A673 (cell line): ENCODE measurements around the gene NAT16. TPM values are rescaled to one million over a fixed set of nuclear protein-coding genes. Genes with fewer than 3 reads are reported as not detected.

Experiments used
- BruUV-seq: library from RNA; stranded (reverse); fragments of 400-500 nt; replicated peaks from 2 replicates; lab custom pipeline; 2021; lab: Mats Ljungman, UMichigan
- CTCF ChIA-PET: fragments of 300-600 bp; sonication (Branson Sonifier 250); formaldehyde crosslinking; loops from one replicate; lab custom pipeline; 2022; ENCODE audit warnings: antibody characterized with exemption; lab: Charles Lee
- POLR2A ChIA-PET: fragments of 300-600 bp; sonication (Branson Sonifier 250); formaldehyde crosslinking; loops from one replicate; lab custom pipeline; 2022; ENCODE audit warnings: antibody characterized with exemption; ENCODE audit not compliant: low non-redundant PET; lab: Charles Lee
- DNase-seq: peaks from one replicate; pipeline ENCODE4 v3.0.0-alpha.2; 2015; ENCODE audit warnings: low spot score
- H3K27ac ChIP-seq: fragments of 200-600 bp; sonication (generic); 2 replicates; pipeline ENCODE4 v1.5.1; 2016; ENCODE audit warnings: mixed run types, low read depth, mild to moderate bottlenecking, mixed read lengths, antibody characterized with exemption, low read length; ENCODE audit not compliant: poor library complexity, severe bottlenecking
- H3K27me3 ChIP-seq: fragments of 200-600 bp; sonication (generic); replicated peaks from 2 replicates; pipeline ENCODE4 v1.6.1; 2017; ENCODE audit warnings: mixed run types, low read depth, mild to moderate bottlenecking, mixed read lengths, antibody characterized with exemption, low read length; ENCODE audit not compliant: insufficient read depth, poor library complexity
- H3K36me3 ChIP-seq: fragments of 200-600 bp; sonication (generic); 2 replicates; pipeline ENCODE4 v1.6.1; 2016; ENCODE audit warnings: mixed run types, mild to moderate bottlenecking, mixed read lengths, antibody characterized with exemption, low read length; ENCODE audit not compliant: insufficient read depth, poor library complexity, severe bottlenecking
- H3K4me1 ChIP-seq: fragments of 200-600 bp; sonication (generic); 2 replicates; pipeline ENCODE4 v1.6.1; 2017; ENCODE audit warnings: mixed run types, mild to moderate bottlenecking, mixed read lengths, antibody characterized with exemption, low read length; ENCODE audit not compliant: insufficient read depth, poor library complexity, severe bottlenecking
- H3K4me3 ChIP-seq: fragments of 200-600 bp; sonication (generic); 2 replicates; pipeline ENCODE4 v1.5.1; 2016; ENCODE audit warnings: low read depth, mixed run types, mild to moderate bottlenecking, mixed read lengths, low read length; ENCODE audit not compliant: poor library complexity, severe bottlenecking
- H3K9me3 ChIP-seq: fragments of 200-600 bp; sonication (generic); 2 replicates; pipeline ENCODE4 v1.6.1; 2016; ENCODE audit warnings: mixed run types, low read depth, mild to moderate bottlenecking, mixed read lengths, antibody characterized with exemption, low read length; ENCODE audit not compliant: poor library complexity, severe bottlenecking
- CTCF ChIP-seq: fragments of 300-800, 200-600 bp; sonication (generic); conservative IDR thresholded peaks from 2 replicates; pipeline ENCODE4 v1.5.1; 2017; ENCODE audit warnings: low read depth, mild to moderate bottlenecking, antibody characterized with exemption, low read length, moderate library complexity, mixed read lengths
- EZH2 ChIP-seq: fragments of 200-600 bp; sonication (generic); IDR thresholded peaks from 2 replicates; pipeline ENCODE4 v1.6.1; 2017; ENCODE audit warnings: borderline replicate concordance, low read depth, mild to moderate bottlenecking, mixed read lengths, antibody characterized with exemption, low read length; ENCODE audit not compliant: poor library complexity, severe bottlenecking
- intact Hi-C: fragments of 100-400 bp; cut with micrococcal nuclease; formaldehyde crosslinking; loops from one replicate; pipeline ENCODE4 v1.10.0; 2022; ENCODE audit not compliant: unreplicated experiment
- total RNA-seq: library from RNA; stranded (reverse); gene quantifications from 2 replicates; pipeline ENCODE4 v1.2.3, GENCODE V29; 2021

NAT16 gene
- total RNA-seq, 1 experiment from 2014 or later: not detected

DNA sequence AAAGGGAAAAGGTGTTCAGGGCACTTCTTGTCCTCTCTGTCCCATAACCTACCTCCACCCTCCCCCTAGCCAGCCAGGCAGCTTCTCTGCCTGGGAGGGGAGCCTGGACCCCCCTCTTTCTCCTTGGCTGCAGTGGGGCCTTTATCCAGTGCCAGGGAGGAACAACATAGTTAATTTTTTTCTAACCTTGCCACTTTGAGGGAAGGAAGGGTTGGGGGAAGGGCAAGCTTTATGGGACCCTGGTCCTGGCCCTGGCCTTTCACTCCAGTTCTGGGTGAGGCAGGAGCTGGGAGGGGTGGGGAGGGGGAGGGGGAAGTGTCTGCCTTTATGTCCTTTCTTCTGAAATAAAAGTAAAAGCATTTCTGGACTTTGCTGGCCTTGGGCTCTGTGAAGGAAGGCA, 19.2 kb downstream of the NAT16 start:
- intact Hi-C loops: no loop called here
- Histone ChIP-seq H3K27me3 (peaks cover 8% of the 10 kb centered on the region), H3K4me1 (peaks cover 38% of the 10 kb centered on the region), H3K4me3 (no peak overlapping the region), H3K36me3 (peaks cover 4% of the 10 kb centered on the region), H3K9me3 (no peaks in the 10 kb centered on the region), H3K27ac (no peak overlapping the region)
- no peak for DNase-seq
- TF ChIP-seq CTCF: no peak
- TF ChIP-seq EZH2: no peak
- ChIA-PET CTCF (interaction anchor here (0.5 kb wide), 1 partner anchor 24 kb away, joined by 3 read pairs; no protein-coding TSS in a partner anchor), POLR2A (no interaction called here)
- no TSS peak for BruUV-seq

DNA sequence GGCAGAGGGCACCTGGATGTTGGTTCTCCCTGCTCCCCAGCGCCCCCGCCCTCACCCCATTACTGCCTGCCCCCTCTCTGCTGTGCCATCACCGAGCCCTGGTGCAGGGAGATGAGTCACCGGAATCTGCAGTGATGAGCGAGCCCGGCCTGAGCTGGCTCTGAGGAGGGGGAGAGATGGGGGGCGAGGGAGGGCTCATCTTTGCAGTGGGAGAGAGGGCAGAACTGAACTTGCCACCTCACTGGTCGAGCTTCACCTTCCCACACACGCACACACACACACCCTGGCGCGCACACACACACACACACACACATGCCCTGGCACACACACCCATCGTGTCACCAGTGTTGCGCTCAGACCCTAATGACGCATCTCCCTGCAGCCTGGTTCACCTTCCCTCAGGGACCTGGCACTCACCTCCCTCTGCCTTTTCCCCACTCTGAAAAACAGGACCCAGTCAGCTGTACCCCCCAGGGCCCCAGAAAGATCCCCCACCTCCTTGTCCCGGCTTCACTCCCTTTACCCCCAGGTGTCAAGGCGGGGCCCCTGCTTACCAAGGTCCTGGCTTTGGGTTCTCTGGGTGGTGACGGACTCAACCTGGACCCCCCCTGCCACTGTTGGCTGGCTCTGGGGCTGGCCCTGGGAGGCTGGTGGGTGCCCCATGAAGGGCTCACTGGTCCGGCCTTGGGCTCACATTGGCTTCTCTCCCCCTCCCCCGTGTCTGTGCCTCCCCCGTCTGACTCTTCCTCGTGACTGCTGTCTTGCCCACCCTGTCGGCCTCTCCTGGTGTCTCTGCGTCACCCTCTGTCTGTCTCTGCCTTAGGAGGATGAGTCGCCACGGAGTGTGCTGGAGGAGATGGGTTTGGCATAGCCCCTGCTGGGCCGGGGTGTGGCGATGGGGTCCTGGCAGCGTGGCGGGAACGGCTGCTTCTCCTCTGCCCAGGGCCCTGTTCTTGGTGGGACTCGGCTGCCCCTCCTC, 20.1 kb downstream of the NAT16 start:
- ChIA-PET POLR2A (no interaction called here), CTCF (no interaction called here)
- H3K36me3 ChIP-seq: peaks cover 4% of the 10 kb centered on the region
- H3K4me1 ChIP-seq: peaks cover 43% of the 10 kb centered on the region
- no peak for TF ChIP-seq CTCF
- TF ChIP-seq EZH2: no peak
- intact Hi-C loops: no loop called here
- H3K4me3 ChIP-seq: no peak overlapping the region
- no peak for DNase-seq
- peaks cover 8% of the 10 kb centered on the region for H3K27me3 ChIP-seq
- no TSS peak for BruUV-seq
- no peaks in the 10 kb centered on the region for H3K9me3 ChIP-seq
- H3K27ac ChIP-seq: no peak overlapping the region

DNA sequence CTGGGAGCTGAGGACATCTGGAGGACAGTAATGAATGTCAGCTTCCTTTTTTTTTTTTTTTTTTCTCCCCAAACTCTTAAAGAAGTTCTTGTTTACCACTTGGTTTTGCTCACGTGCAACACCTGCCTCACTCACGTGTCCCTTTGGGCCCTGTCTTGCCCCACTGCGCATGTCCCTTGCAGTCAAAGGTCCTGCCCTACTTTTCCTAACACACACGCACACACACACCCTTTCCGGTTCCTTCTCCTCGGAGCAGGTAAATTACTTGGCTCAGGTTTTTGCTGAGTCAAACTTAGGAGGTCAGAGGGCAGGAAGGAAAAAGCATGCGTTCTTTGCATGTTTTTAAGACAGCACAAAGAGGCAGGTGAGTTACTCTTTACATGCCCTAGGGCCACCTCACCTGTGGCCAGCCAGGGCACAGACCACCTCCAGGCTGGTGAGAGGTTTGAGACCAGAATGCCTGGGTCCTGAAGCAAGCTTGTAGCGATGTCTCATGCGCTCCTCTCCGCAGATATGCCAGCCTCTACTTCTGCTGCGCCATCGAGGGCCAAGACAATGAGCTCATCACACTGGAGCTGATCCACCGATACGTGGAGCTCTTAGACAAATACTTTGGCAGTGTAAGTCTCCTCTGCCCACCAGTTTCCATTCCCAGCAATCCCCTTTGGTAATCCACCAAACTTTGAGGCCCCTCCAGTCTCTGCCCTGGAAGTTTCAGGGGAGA, 23.1 kb downstream of the NAT16 start:
- ChIA-PET CTCF (interaction anchor here (0.5 to 1.3 kb wide), 4 partner anchors 9 to 517 kb away, joined by 3 to 5 read pairs (median 4); partner anchors contain the start of gene VGF), POLR2A (interaction anchor here (0.6 kb wide), 1 partner anchor 68 kb away, joined by 7 read pairs; no protein-coding TSS in a partner anchor)
- BruUV-seq: no TSS peak
- Histone ChIP-seq H3K27me3 (no peaks in the 10 kb centered on the region), H3K36me3 (peaks cover 4% of the 10 kb centered on the region), H3K9me3 (no peaks in the 10 kb centered on the region), H3K4me1 (peaks cover 21% of the 10 kb centered on the region), H3K27ac (no peak overlapping the region), H3K4me3 (no peak overlapping the region)
- TF ChIP-seq CTCF: no peak
- TF ChIP-seq EZH2: no peak
- intact Hi-C loops: no loop called here
- DNase-seq: no peak
